Endometrial microvascular endothelial cells (primary cell): Measurements from ENCODE around the gene PRKCH. TPM values are rescaled to one million over a fixed set of nuclear protein-coding genes. Genes with fewer than 3 reads are reported as not detected.

ENCODE experiments used
- in situ Hi-C: cut with HindIII; loops from 2 replicates; pipeline ENCODE4 v1.10.0; 2017; ENCODE audit warnings: low sequenced_read_pairs, low pct_unique_long_range_greater_than_20kb; ENCODE audit errors: inconsistent ontology term
- total RNA-seq: library from RNA; depleted of rRNA; stranded (reverse); fragments of >200 nt; gene quantifications from one replicate; pipeline ENCODE4 v1.2.3, GENCODE V29; 2015; ENCODE audit errors: inconsistent ontology term

Gene PRKCH
- total RNA-seq, 1 donor from 2014 or later: 116 TPM

DNA sequence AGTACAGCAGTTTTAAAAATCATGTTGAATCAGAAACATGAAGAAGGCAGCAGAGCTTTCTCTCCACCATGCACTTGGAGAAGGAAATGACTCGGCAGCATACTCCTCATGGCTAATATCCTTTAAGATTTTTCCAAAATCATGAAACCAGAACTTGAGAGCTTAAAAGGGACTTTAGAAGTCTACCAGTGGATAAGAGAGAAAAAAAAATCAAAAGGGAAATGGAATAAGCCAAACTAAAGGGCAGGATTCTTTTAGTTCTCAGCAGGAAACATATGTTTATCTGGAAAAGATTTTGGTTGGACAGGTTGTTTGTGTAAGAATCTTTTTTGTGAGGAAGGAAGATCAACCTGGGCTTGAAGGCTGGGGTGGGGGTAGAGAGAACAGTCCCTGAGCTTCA, 111.8 kb downstream of the PRKCH start:
- in situ Hi-C loops: no loop called here

DNA sequence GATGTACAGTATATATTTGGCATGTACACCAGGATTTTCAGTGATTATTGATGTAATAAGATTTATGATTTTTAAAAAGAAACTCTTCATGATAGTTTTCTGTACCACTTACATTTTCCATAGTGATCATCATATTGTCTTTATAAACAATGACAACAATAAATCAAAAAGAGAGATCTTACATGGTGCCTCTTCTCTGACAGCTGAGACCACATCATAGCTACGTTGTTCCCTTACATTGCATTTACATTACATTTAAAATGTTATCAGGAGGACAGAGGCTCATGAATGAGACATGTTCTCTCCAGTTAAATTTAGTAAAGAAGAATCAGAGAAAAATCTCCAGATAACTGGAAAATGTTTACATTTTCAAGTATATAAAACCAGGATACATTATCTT, 112.4 kb downstream of the PRKCH start:
- in situ Hi-C loops: no loop called here

DNA sequence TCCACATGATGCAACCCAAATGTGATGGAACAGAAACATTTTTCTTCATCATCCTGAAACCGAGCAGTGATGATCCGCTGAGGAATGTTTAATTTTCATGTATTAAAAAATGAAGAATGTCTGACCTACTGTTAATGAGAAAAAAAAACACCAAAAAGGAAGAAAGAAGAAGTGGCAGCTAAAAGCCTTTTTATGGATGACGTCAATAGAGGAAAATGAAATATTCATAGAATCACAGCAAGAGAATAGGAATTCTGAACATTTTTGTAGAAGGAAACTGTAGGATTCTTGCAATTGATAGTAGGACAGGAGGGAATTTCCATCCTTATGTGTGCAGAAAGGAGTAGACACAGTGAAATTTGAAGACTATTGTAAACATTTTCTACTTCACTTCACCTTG, 112.9 kb downstream of the PRKCH start:
- in situ Hi-C loops: no loop called here

GRCh38 chr14:61435563-61436337, 114.4 kb downstream of the PRKCH start:
- in situ Hi-C loops: no loop called here

GRCh38 chr14:61437381-61437780, 116.0 kb downstream of the PRKCH start:
- in situ Hi-C loops: no loop called here

- in situ Hi-C loops: no loop called here
Observed at GRCh38 chr14:61438036-61438435, 116.7 kb downstream of the PRKCH start.

DNA sequence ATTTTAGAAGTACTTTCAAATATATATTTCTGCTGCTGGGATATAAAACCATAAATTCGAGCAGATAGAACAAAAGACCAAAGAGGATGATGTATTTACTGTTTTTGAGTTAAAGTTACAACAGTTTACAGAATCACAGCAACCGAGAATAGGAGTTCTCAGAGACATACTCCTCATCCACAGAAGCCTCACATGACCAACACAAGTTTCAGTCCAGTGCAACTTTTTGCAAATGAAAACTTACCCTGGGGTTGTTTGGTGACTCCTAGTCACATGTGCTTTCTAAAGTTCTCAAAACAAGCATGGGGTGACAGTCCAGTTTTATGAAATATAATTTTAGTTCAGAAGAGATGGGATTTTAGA, 117.1 kb downstream of the PRKCH start:
- in situ Hi-C loops: no loop called here

DNA sequence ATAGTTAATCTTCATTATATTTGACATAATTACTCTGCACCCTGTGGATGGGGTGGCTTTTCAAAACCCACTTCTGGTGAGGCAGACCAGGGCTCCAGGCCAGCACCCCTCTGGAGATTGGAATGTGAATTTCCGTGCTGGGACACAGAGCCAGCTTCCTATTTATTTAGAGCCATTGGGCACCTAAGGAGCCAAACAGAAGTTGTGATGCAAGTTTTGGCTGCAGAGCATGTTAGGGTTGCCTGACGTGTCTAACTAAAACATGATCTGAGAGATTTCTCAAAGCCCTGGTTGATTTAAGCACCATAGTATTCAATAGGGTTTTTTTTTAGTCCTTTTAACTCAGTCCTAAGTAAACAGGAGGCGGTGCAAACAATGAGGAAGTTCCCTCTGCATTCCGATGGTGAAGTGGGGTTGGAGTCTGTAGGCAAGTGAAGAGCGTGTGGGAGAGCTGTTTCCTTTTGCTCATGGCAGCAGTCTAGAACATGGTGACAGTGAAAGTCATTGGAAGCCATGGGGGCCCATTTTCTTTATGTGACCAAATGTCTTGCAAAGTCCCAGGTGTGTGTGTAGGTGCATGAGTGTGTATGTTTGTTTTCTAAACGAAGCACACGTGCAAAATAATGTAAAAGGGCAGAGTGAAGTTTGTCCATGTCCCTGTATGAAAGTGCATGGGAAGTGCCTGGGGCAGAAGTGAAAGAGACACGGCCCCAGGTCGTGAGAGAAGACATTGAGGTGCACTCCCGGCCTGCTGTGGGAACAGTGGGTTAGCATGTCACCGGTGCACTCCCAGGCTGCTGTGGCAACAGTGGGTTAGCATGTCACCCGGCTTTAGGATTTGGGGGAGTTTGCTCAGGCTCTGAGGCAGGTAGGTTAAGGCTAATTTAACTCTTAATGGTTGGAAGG, 117.7 kb downstream of the PRKCH start:
- in situ Hi-C loops: no loop called here

GRCh38 chr14:61439779-61440418, 118.5 kb downstream of the PRKCH start:
- in situ Hi-C loops: no loop called here

- in situ Hi-C loops: no loop called here
Observed at GRCh38 chr14:61443481-61443880, 122.1 kb downstream of the PRKCH start.

GRCh38 chr14:61444215-61444768, 122.9 kb downstream of the PRKCH start:
- in situ Hi-C loops: no loop called here

DNA sequence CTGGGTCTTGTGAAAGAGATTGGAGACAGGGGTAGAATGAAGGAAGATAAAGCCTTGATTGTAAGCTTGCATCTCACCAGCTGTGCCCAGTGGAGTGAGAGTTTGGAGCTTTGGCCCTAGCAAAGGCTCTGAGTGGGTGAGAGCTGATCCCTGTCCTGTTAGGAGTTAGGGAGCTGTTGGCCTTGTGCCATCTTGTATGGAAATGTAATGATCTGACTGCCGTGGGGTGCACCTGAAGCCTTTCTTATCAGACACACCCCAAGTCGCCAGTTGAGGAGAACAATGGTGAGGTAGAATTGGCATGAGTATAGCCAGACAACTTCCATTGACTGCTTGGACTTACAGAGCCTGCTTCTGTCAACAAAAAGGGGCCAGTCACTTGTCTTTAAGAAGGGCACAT, 130.1 kb downstream of the PRKCH start:
- in situ Hi-C loops: loop anchor here (25.0 kb wide), 1 partner anchor 114 kb away; no protein-coding TSS in a partner anchor

DNA sequence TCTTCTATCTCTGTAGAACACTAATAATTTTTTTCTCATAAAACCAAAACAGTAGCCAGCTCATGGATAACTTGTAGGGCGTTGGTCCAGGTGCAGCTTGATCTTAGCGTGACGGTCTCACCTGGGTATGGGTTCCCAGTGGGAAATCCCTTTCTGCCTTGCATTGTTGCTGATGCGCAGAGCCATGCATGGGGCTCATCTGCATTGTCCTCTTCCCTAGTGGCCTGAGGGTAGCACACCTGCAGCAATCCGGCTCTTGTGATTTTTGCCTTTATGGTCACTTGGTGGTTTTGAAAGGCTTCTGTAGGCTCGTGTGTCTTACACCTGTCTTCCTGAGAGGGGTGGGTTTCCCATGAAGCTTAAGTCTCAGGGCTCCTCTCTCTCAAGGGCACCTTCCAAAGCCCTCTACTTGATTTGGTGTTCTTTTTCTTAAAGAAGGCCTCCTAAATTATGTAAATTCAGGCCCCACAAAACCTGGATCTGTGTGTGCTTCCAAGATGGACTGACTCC, 130.6 kb downstream of the PRKCH start:
- in situ Hi-C loops: loop anchor here (25.0 kb wide), 1 partner anchor 115 kb away; no protein-coding TSS in a partner anchor

- in situ Hi-C loops: loop anchor here (25.0 kb wide), 1 partner anchor 115 kb away; no protein-coding TSS in a partner anchor
Observed at GRCh38 chr14:61452452-61452851, 131.1 kb downstream of the PRKCH start.

DNA sequence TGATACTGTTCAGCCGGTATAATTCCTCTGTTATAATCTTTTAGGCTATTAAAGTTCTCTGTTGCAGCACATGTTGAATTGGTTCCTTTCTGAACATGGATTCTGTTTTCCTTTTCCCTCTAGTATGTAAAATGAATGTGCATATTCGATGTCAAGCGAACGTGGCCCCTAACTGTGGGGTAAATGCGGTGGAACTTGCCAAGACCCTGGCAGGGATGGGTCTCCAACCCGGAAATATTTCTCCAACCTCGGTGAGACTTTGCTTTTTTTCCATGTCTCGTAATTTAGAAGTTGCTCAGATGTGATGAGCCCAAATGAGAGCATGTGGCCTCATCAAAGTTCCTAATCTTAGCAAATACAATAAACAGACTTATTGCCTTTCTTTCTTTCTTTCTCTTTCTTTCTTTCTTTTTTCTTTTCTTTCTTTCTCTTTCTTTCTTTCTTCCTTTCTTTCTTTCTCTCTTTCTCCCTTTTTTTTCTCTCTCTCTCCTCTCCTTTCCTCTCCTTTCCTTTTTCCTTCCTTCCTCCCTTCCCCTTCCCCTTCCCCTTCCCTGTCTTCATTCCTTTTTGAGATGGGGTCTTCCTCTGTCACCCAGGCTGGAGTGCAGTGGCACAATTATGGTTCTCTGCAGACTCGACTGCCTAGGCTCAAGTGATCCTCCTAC, 131.9 kb downstream of the PRKCH start:
- in situ Hi-C loops: loop anchor here (25.0 kb wide), 1 partner anchor 116 kb away; no protein-coding TSS in a partner anchor

DNA sequence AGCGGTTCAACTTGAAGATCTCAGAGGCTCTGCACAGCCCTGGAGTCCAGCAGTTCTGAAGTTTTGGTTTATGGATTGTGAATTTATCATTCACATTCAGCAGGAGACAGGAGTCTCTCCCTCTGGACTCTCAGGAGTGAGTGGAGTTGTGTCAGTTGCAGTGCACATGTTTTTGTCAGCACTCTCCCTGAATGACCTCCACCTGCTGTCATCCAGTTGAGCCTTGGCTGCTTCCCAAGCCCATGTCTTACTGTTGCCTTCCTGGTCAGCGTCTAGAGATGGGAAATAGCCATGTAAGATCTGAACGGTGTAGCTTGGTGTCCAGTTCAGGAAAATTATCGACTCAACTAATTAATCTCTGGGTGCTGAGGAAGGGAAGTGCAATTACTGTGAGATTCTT, 133.2 kb downstream of the PRKCH start:
- in situ Hi-C loops: loop anchor here (25.0 kb wide), 1 partner anchor 117 kb away; no protein-coding TSS in a partner anchor

- in situ Hi-C loops: loop anchor here (25.0 kb wide), 1 partner anchor 118 kb away; no protein-coding TSS in a partner anchor
Observed at GRCh38 chr14:61455351-61455750, 134.0 kb downstream of the PRKCH start.

DNA sequence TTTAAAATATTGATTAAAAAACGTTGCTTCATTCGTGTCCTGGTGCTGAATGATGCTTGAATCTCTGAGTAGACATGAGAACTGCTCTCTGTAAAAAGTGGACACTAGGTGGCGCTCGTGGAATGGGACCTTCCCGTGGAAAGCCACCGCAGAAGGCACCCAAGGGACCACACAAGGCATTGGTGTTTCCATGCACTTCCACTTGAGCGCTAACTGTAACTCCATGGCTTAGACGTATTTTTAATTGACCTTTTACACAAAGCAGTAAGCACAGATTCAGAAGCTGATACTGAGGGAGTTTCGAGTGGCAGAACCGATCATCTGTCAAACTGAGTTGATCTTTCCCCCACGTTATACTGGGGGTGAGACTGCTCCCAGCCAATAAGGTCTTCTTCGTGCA, 135.3 kb downstream of the PRKCH start:
- in situ Hi-C loops: loop anchor here (25.0 kb wide), 1 partner anchor 119 kb away; no protein-coding TSS in a partner anchor
